GM19328 (cell line): ENCODE data around the gene EFR3B.
A peak's percentile ranks its signal among the peaks of the same experiment; 100 is the strongest.
"Not testable (repeated sequence)": the region's sequence is repeated elsewhere in the genome, so short reads cannot be mapped to it uniquely, and the experiment has no call there.

Experiments used
- ATAC-seq: cut with Tn5 transposase; IDR thresholded peaks from one replicate; pipeline ENCODE4 v1.9.1; 2021; ENCODE audit warnings: mild to moderate bottlenecking, moderate library complexity; ENCODE audit not compliant: unreplicated experiment

The EFR3B gene

DNA sequence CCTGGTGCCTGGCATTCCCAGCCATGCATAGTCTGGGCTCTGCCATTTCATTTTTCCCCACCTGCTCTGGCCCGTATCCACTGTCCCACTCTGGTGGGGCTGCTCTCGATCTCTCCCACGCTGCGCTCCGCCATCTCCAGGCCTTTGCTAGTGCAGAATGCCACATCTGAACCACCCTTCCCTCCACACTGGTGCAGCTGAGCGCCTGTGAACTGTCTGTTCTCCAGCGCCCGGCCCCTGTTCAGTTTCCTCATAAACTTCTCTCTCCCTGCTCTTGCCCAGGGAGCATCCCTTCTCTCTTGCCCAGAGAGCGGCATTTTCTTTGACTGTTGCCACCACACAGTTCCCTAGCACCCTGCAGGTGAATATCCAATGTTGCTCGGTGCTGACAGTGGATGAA, 105.0 kb downstream of the EFR3B start:
- ATAC-seq, result no peak

DNA sequence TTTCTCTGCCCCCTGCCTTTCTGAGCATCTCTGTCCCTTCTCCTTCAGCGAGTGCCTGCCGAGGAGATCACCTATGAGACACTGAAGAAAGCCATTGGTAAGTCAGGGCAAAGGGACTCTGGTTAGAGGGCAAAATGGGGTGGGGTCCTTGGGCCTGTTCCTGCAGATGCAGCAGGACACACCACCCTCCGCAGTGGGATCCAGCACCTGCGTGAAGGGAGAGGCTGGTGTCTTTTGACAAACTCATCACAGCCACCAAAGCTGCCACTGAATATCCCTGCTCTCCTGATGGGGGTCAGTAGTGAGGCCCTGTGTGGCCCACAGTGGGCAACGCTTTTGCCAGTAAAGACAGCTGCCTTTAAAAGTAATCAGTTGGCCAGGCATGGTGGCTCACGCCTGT, 107.8 kb downstream of the EFR3B start:
- ATAC-seq, result no peak

DNA sequence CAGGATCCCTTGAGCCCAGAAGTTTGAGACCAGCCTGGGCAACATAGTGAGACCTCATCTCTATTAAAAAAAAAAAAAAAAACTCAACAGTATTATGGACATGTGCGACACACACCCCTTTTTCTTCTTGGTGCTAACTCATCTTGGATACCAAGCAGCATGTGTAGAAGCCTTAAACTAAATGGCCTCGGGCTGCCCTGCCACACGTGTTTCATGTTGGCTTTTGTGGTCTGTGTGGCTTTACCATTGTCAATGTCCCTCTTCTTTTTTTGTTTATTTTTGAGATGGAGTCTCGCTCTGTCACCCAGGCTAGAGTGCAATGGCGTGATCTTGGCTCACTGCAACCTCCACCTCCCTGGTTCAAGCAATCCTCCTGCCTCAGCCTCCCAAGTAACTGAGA, 109.1 kb downstream of the EFR3B start:
- ATAC-seq, result not testable (repeated sequence)

- no peak for ATAC-seq
Measured at GRCh38 chr2:25151718-25152117, 109.8 kb downstream of the EFR3B start.

GRCh38 chr2:25155401-25155800, 113.5 kb downstream of the EFR3B start:
- ATAC-seq, result no peak

DNA sequence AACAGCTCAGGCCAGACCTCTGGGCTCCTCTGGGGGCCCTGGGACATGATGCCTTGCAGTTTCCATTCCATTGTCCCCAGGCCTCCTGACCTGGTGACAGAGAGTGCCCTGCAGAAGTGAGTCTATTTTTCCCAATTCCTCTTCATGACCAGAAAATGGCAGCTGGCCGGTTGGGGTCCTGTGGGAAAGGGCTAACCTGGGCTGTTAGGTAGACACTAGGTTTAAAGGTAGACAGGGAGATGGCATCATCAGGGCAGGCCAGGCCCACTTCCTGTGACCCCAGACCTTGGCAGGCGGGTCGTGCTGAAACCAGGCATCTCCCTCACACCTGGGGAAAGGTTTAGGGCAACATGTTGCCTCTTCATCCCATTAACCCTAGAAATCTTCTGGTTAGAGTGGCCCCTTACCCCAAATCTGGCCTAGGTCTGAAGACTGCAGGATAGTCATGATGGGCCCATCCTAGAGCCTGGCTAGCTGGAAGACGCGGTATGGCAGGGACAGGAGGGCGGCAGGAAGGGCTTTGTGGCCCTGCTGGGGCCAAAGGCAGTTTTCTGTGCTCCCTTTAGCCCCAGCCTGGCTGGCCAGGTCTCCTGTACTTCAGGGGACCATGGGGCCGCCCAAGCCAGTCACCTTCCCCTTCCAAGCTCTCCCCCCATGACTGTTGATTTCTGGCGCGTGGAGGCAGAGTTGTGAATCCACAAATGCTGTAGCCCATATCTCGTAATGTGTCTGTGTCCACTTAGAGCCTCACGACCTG, 116.4 kb downstream of the EFR3B start:
- ATAC-seq, result no peak

GRCh38 chr2:25159949-25160348, 118.1 kb downstream of the EFR3B start:
- no peak for ATAC-seq

DNA sequence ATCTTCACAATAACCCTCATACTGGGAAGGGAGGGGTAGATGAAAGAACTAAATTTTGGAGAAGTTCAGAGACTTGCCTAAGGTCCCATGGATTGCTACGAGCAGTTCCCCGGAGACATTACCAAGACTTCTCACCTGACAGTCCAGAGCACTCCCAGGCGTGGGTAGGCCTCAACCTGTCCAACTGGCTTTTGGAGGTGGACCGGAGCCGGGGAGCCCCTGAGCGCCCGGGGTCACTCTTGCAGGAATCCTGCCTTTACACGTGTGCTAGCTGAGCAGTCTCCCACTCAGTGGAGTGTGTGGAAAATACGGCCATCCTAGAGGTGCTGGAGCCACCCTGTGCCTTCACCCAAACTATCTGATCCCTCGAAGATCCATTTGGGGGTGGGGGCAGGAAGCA, 118.5 kb downstream of the EFR3B start:
- no peak for ATAC-seq

GRCh38 chr2:25161055-25161781, 119.3 kb downstream of the EFR3B start:
- ATAC-seq, result no peak

- ATAC-seq, result not testable (repeated sequence)
Measured at GRCh38 chr2:25162061-25162460, 120.2 kb downstream of the EFR3B start.

GRCh38 chr2:25164561-25164960, 122.7 kb downstream of the EFR3B start:
- ATAC-seq, result no peak

- ATAC-seq, result peak; percentile 66
Measured at GRCh38 chr2:25165992-25166875, 124.4 kb downstream of the EFR3B start.

DNA sequence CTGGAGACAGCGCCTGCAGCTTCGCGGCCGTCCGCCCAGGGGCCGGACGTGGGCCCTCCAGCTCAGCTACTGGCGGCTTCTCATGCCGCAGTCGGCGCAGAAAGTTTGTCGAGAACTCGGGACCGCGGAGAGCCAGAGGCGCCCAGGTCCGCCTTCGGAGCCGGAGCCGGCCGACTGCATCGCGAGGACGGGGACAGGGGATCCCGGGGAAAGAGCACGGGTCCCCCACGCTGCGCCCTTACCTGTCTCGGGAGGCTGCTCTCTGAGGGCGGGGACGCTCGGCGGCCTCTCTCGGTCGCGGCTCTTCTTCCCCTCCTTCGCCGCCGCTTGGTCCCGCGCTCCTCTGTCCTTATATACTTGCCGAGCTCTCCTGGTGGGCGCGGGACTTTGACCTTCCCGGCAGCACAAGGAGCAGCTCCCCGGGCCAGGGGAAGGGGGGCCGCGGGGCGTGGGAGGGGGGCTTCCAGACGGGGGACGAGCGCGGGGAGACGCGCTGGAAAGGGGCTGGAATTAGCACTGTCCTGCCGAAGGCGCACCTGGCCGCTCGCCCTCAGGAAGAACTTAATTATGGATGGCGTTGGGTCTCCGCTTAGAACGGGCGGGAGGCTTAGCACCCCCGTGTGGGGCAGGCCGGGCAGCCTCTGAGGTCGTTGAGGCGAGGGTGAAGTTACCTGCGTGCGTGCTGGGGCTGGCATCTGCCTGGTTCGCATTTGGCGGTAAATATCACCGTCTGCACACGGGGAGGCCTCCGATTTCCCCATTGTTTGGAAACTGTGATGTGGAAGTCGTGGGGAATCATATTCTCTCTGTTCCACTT, 126.6 kb downstream of the EFR3B start, which contains the start of gene POMC:
Gene POMC, minus strand, starts transcription at position 325 of the 817 bp plus-strand sequence. CDS start 3,808 bp downstream, outside the sequence.
- no peak for ATAC-seq

GRCh38 chr2:25169073-25169470, 127.2 kb downstream of the EFR3B start:
- no peak for ATAC-seq

GRCh38 chr2:25170888-25171287, 129.0 kb downstream of the EFR3B start:
- no peak for ATAC-seq

GRCh38 chr2:25173719-25174118, 131.8 kb downstream of the EFR3B start:
- ATAC-seq, result no peak

DNA sequence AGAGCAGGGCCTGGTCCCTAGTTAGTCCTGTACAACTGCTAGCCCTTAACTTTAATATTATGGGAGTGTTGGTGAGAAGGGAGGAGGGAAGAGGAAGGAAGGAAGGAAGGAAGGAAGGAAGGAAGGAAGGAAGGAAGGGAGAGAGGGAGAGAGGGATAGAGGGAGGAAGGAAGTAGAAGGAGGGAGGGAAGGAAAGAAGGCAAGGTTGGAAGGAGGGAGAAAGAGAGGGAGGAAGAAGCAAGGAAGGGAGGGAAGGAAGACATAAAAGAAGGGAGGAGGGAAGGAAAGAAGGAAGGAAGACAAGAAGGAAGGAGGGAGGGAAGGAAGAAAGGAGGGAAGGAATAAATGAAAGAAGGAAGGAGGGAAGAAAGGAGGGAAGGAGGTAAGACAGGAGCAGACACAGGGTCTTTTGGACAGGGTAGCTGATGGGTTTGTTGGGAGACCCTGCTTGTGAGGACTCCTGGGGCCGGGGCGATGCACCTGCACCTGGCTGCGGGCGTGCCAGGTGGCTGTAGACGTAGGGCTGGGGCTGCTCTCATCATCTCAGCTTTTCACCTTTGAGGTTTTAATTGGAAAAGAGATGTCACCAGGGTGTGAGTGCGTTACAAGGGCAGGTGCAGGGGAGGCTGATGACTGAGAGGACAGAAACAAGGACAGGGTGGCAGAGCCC, 132.5 kb downstream of the EFR3B start:
- no peak for ATAC-seq

- ATAC-seq, result no peak
Measured at GRCh38 chr2:25176138-25176537, 134.3 kb downstream of the EFR3B start.

DNA sequence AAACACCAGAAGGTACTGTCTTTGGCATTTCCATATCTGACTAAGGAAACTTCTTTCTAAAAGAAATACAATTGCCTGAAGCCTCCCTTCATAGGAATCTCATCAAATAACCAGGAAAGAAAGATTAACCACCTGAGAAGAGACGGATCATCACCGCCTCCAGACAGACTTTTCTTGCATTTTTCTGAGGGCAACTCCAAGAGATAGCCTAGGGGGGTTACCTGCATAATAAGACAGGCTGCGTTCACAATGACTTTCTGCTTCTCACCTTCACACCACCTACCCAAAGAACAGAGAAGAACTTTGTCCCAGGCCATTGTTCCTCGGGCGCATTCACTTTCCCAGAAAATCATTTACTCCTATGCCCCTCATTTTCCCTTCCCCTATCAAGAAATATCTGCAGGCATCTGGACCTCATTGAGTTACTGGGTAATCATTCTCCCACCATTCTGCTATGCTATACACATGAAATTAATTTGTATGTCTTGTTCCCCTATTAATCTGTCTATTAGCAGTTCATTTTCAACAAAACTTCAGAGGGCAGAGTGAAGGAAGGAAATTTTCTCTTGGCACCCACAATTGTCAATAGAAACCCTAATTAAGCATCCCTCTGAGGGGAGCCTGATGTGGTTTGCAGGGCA, 134.8 kb downstream of the EFR3B start:
- ATAC-seq, result no peak
